ENCODE measurements around the gene CXCR5.

Gene CXCR5

GRCh38 chr11:118896921-118897591, 13.4 kb downstream of the CXCR5 start:
- TF ChIP-seq CTCF (IDR thresholded peaks at IDR 0.05; ENCODE audit: low read depth, low read length) = no peak
- no peak overlapping the region for H3K27ac ChIP-seq
- no peaks in the 10 kb centered on the region for H3K36me3 ChIP-seq
- H3K27me3 ChIP-seq (ENCODE audit: insufficient read depth, low read depth, severe bottlenecking) = no peaks in the 10 kb centered on the region
- no peaks in the 10 kb centered on the region for H3K9me3 ChIP-seq (ENCODE audit: severe bottlenecking)
- no peak for DNase-seq
- H3K4me3 ChIP-seq (ENCODE audit: low read depth, low read length) = no peak overlapping the region

GRCh38 chr11:118897721-118898310, 14.1 kb downstream of the CXCR5 start:
- no peaks in the 10 kb centered on the region for H3K9me3 ChIP-seq (ENCODE audit: severe bottlenecking)
- DNase-seq = no peak
- H3K27me3 ChIP-seq (ENCODE audit: insufficient read depth, low read depth, severe bottlenecking) = no peaks in the 10 kb centered on the region
- TF ChIP-seq CTCF (IDR thresholded peaks at IDR 0.05; ENCODE audit: low read depth, low read length) = no peak
- H3K27ac ChIP-seq = no peak overlapping the region
- no peak overlapping the region for H3K4me3 ChIP-seq (ENCODE audit: low read depth, low read length)
- H3K36me3 ChIP-seq = no peaks in the 10 kb centered on the region

- no peak for TF ChIP-seq CTCF (IDR thresholded peaks at IDR 0.05; ENCODE audit: low read depth, low read length)
- H3K27ac ChIP-seq = no peak overlapping the region
- no peak for DNase-seq
- H3K4me3 ChIP-seq (ENCODE audit: low read depth, low read length) = no peak overlapping the region
- H3K36me3 ChIP-seq = no peaks in the 10 kb centered on the region
- H3K27me3 ChIP-seq (ENCODE audit: insufficient read depth, low read depth, severe bottlenecking) = no peaks in the 10 kb centered on the region
- no peaks in the 10 kb centered on the region for H3K9me3 ChIP-seq (ENCODE audit: severe bottlenecking)
These were observed 15.0 kb downstream of the CXCR5 start for GRCh38 chr11:118898400-118899295.

- Histone ChIP-seq H3K36me3 (no peaks in the 10 kb centered on the region), H3K27ac (no peak overlapping the region), H3K4me3 (ENCODE audit: low read depth, low read length) (no peak overlapping the region), H3K27me3 (ENCODE audit: insufficient read depth, low read depth, severe bottlenecking) (no peaks in the 10 kb centered on the region), H3K9me3 (ENCODE audit: severe bottlenecking) (no peaks in the 10 kb centered on the region)
- TF ChIP-seq CTCF (IDR thresholded peaks at IDR 0.05; ENCODE audit: low read depth, low read length) = no peak
- DNase-seq = no peak
These were observed 15.6 kb downstream of the CXCR5 start for GRCh38 chr11:118899296-118899688.

GRCh38 chr11:118899706-118900360, 16.1 kb downstream of the CXCR5 start:
- H3K27ac ChIP-seq = no peak overlapping the region
- no peak overlapping the region for H3K4me3 ChIP-seq (ENCODE audit: low read depth, low read length)
- no peaks in the 10 kb centered on the region for H3K27me3 ChIP-seq (ENCODE audit: insufficient read depth, low read depth, severe bottlenecking)
- H3K9me3 ChIP-seq (ENCODE audit: severe bottlenecking) = no peaks in the 10 kb centered on the region
- no peak for DNase-seq
- H3K36me3 ChIP-seq = no peaks in the 10 kb centered on the region
- no peak for TF ChIP-seq CTCF (IDR thresholded peaks at IDR 0.05; ENCODE audit: low read depth, low read length)
